ENCODE measurements around the gene HES4.
"Not testable (repeated sequence)": the region's sequence is repeated elsewhere in the genome, so short reads cannot be mapped to it uniquely, and the experiment has no call there.

HES4 gene

GRCh38 chr1:978835-979743 is 20.8 kb downstream of the HES4 start:
- DNase-seq (ENCODE audit: low read depth), result no peak

- DNase-seq (ENCODE audit: low read depth), result no peak
Observed at GRCh38 chr1:978069-978834, 21.6 kb downstream of the HES4 start.

- not testable (repeated sequence) for DNase-seq (ENCODE audit: low read depth)
Observed at GRCh38 chr1:976791-977190, 23.1 kb downstream of the HES4 start.

GRCh38 chr1:975896-976683 is 23.8 kb downstream of the HES4 start:
- peak; percentile 47 for DNase-seq (ENCODE audit: low read depth)

GRCh38 chr1:975365-975764 is 24.5 kb downstream of the HES4 start:
- DNase-seq (ENCODE audit: low read depth), result no peak

- DNase-seq (ENCODE audit: low read depth), result no peak
Observed at GRCh38 chr1:974687-975328, 25.1 kb downstream of the HES4 start.

- DNase-seq (ENCODE audit: low read depth), result no peak
Observed at GRCh38 chr1:974293-974640, 25.6 kb downstream of the HES4 start.

- no peak for DNase-seq (ENCODE audit: low read depth)
Observed at GRCh38 chr1:973459-974292, 26.2 kb downstream of the HES4 start.

- no peak for DNase-seq (ENCODE audit: low read depth)
Observed at GRCh38 chr1:972726-973458, 27.0 kb downstream of the HES4 start.

GRCh38 chr1:971751-972506 is 28.0 kb downstream of the HES4 start:
- no peak for DNase-seq (ENCODE audit: low read depth)

- no peak for DNase-seq (ENCODE audit: low read depth)
Observed at GRCh38 chr1:970973-971730, 28.7 kb downstream of the HES4 start.

- DNase-seq (ENCODE audit: low read depth), result no peak
Observed at GRCh38 chr1:970242-970972, 29.5 kb downstream of the HES4 start.

GRCh38 chr1:969260-969855 is 30.5 kb downstream of the HES4 start:
- no peak for DNase-seq (ENCODE audit: low read depth)

GRCh38 chr1:967466-968343 is 32.2 kb downstream of the HES4 start:
- no peak for DNase-seq (ENCODE audit: low read depth)

- DNase-seq (ENCODE audit: low read depth), result peak; percentile 74
Observed at GRCh38 chr1:966704-967300, 33.1 kb downstream of the HES4 start.

- no peak for DNase-seq (ENCODE audit: low read depth)
Observed at GRCh38 chr1:966135-966703, 33.7 kb downstream of the HES4 start, which contains the start of gene PLEKHN1. Gene PLEKHN1 (plus strand): TSS chr1:966482. CDS start chr1:966532, 50 bp downstream.

All from activated T-helper 9 cell treated with anti-CD3 and anti-CD28 coated beads, Interleukin-2, amount 50 U/mL, for 16 hours (primary cell).